GM19372 (cell line): Measurements from ENCODE around the gene KLRC3.
"Not testable (repeated sequence)": the region's sequence is repeated elsewhere in the genome, so short reads cannot be mapped to it uniquely, and the experiment has no call there.

Experiments
- ATAC-seq: cut with Tn5 transposase; IDR thresholded peaks from one replicate; pipeline ENCODE4 v1.9.1; 2021; ENCODE audit warnings: mild to moderate bottlenecking, low read depth, moderate library complexity; ENCODE audit not compliant: unreplicated experiment

Gene KLRC3

DNA sequence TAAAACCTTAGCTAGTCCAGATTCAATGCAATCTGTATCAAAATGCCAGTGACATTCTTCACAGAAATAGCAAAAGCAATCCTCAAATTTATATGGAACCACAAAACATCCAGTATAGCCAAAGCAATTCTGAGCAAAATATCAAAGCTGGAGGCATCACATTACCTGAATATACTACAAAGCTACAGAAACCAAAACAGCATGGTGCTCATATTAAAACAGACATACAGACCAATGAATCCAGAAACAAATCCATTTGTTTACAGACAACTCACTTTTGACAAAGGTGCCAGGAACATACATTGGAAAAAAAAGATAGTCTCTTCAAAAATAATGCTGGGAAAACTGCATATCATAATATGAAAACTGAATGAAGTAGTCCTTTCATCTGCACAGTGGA is 15.6 kb downstream of the KLRC3 start:
- no peak for ATAC-seq

DNA sequence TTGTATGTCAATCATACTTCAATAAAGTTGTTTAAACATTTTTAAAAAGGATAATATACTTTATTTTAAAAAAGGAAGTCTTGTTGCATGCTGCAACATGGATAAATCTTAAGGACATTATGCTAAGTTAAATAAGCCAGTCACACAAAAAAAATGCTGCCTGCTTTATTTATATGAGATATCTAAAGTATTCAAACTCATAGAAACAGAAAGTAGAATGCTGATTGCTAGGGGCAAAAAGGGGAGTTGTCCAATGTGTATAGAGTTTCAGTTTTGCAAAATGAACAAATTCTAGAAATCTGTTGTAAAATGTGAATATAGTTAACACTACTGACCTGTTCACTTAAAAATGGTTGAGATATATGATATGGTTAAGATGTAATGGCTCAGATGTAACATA is 19.6 kb downstream of the KLRC3 start:
- no peak for ATAC-seq

DNA sequence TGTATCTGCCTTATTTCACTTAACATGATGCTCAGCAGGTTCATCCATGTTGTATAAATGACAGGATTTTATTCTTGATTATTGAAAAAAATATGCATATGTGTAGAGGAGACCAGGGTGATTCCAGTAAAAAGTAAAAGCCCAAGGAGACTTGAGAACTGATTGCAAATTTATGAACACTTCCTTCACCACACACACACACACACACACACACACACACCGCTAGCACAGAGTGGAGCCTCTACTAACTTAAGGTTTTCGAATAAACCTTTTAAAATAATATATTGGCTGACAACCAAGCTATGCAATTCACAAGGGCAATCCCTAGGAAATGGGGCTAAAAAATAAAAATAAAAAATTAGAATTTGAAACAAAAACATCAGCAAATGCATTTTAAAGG is 22.2 kb downstream of the KLRC3 start:
- no peak for ATAC-seq

DNA sequence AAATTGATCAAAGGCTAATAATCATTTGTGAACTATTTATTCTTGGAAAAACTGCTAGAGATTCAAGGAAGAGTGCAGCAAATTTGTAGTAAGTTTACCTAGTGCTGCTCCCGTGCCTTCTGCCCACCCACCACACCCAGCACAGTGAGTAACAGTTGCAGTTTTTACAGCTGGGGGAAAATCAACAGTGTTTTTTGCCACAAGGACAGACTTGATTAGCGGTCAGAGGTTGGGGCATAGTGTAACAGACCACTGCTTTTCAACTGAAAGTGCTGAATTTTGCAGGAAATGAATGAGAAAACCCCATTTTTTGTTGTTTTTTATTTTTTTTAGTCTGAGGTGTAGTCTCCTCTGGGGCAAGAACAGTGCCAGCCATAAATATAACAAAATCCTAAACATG is 23.1 kb downstream of the KLRC3 start:
- ATAC-seq: no peak

DNA sequence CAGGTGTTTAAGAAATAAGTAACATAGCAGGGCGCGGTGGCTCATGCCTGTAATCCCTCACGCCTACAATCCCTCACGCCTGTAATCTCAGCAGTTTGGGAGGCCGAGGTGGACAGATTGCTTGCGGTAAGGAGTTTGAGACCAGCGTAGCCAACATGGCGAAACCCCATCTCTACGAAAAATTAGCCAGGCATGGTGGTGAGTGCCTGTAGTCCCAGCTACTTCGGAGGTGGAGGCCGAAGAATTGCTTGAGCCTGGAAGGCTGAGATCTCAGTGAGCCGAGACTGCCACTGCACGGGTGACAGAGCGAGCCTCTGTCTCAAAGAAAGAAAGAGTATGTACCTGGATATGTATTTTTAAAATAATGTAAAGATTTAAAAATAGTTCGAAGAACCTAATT is 24.2 kb downstream of the KLRC3 start:
- ATAC-seq: not testable (repeated sequence)

DNA sequence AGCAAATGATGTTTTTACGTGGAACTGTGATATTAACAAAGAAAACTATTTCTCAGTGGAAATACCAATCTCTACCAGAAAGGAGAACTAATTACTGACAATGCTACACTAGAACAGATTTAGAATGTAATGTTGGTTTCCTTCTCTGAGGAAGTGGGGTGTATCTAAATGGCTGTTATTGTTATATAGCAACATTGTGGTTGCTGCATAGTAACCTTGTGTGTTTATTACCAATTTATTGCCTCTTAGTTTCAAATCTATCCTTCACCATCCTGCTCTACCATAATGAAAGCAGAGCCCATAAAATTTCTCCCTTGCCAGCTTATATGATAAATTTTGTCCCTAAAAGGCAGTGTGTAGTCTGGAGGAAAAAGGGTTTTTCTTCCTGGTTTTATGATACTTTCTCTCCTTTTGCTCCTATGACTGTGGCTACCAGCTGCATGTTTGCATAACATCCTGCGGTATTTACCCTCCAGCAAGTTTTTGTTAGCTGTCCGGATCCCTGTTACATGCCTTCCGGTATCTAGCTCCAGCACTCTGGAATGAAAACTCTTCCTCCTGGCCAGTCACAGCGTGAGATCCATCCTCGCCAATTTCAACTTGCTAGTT is 24.9 kb downstream of the KLRC3 start:
- ATAC-seq: peak; percentile 64

DNA sequence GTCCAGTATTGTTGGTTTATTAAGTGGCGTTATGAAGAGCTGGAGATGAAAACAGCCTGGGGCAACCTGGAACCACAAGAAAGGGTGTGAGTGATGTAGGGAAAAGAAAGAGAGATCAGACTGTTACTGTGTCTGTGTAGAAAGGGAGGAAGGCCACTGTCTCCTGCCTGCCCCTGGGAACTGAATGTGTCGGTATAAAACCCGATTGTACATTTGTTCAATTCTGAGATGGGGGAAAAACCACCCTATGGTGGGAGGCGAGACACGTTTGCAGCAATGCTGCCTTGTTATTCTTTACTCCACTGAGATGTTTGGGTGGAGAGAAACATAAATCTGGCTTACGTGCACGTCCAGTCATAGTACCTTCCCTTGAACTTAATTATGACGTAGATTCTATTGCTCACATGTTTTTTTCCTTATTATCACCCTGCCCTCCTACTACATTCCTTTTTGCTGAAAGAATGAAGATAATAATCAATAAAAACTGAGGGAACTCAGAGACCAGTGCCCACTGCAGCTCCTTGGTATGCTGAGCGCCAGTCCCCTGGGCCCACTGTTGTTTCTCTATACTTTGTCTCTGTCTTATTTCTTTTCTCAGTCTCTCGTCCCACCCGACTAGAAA is 25.8 kb downstream of the KLRC3 start:
- ATAC-seq: not testable (repeated sequence)

DNA sequence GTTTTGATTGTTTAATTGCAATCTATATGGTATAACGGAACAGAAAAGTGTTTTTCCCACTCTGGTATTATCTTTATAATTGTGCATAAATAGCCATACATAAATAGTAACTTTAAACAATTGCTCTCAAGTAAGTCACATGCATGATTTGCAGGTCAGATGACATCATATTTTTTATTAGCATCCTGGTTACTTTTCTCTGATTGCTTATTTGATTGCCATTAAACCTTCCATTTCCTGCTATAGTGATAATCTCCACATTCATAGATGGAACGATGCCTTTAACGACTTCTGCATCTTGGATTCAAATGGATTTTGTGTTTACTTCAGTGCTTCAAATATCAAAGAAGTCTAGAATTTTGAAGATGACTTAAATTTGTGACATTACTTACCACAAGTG is 27.1 kb downstream of the KLRC3 start:
- no peak for ATAC-seq

DNA sequence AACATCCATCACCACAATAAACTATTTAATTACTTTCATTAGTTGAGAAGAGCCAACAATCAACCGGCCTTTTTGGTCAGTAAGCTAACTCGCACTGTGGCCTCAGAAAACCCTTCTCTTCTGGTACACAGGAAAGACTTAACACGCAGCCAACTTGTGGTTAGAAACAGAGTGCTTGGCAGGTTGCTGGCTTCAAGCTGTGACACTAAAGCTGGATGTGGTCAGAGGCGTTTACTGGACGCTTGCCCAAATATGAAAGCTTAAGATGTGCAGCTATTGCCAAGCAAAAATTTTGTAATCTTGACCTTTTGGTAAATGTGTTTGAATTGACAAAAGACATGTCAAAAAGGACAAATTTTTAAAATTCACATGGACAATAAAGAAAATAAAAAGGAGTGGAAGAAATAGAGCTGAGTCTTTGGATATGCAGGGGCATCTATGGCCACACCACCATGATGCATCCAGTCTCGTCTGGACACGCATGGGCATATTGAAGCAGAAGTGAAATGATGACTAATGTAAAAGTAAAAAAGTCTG is 27.9 kb downstream of the KLRC3 start:
- ATAC-seq: peak; percentile 58

DNA sequence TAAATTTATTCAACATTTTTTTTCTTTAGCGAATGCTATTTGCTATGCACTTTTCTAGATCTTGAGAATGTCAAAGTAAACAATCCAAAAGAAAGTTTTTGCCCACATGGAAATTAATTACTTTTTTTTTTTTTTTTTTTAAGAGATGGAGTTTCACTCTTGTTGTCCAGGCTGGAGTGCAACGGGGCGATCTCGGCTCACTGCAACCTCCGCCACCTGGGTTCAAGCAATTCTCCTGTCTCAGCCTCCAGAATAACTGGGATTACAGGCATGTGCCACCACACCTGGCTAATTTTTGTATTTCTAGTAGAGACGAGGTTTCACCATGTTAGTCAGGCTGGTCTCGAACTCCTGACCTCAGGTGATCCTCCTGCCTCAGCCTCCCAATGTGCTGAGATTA is 29.4 kb downstream of the KLRC3 start:
- not testable (repeated sequence) for ATAC-seq

DNA sequence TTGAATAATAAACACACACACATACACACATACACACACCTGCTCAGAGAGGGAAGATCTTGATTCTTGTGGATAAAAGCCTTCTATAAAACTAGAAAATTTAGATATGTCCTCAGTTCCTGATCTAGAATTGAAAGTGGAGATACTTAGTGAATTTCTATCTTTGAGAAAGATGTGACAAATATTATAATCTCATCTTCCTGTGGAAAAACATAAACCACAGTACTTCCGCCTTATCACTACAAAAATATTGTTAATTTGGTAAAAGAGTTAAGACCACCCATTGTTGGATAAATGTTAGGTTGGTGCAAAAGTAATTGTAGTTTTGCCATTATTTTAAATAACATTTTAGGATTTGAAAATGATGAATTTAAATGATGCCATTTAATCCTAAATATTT is 30.5 kb downstream of the KLRC3 start, which contains the start of gene KLRK1:
KLRK1 (minus strand) TSS at position 138 of the 400 bp plus-strand sequence. CDS start 1,231 bp downstream, outside the sequence.
- no peak for ATAC-seq

DNA sequence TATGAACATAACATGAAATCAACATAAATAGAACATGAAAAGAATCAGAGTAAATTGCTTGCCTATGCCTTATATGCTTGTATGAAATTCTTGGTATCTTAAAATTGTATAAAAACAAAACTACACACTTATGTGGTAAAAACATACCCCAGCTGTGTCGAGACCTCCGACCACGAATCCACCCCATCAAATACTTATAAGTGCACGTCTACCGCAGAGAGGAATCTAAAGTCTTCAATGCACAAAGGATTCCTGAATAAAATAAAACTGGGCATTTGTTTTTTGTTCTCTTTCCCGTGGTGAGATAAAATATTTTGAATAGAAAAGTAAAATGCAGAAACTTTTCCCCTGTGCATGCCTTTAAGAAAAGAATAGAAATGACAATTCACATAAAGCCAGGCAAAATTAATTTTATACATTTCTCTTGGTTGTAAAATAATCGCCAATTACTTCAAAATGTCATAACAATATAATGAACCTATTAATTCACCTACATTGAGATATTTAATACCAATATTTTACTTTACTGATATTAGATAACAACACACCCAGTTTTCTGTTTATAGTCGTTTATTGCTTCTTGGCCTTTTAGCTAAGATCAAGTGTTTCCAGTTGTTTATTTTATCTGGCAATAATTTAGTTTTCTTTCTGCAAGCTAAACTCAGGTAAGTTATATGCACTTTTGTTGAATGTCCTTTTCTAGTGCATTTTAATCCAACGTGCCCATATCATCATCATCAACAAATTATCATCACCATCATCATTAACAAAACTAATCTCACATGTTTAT is 31.6 kb downstream of the KLRC3 start:
- ATAC-seq: no peak

DNA sequence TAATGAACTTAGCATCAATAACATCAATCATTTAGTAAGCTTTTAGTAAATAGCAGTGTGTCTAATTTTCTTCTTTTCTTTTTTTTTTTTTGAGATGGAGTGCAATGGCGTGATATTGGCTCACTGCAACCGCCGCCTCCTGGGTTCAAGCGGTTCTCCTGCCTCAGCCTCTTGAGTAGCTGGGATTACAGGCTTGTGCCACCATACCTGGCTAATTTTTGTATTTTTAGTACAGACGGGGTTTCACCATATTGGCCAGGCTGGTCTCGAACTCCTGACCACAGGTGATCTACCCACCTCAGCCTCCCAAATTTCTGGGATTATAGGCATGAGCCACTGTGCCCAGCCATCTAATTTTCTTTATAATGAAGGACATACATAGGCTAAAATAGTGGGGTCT is 32.9 kb downstream of the KLRC3 start:
- ATAC-seq: not testable (repeated sequence)

DNA sequence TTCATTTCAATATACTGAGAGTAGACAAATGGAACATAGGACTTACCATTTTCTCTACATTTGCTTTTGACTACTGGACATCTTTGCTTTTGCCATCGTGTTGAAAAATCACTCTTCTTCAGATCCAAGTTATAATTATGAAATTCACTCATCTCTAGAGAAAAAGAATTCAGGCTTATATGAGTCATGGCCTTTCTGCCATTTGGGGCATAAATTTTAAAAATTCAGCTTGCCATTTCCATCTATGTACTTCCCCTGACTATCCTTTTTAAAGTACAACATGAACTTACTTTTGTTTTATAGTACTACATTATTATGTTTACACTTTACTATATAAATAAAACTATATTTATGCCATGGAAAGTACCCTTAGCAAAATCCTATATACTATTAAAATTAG is 33.5 kb downstream of the KLRC3 start:
- no peak for ATAC-seq

DNA sequence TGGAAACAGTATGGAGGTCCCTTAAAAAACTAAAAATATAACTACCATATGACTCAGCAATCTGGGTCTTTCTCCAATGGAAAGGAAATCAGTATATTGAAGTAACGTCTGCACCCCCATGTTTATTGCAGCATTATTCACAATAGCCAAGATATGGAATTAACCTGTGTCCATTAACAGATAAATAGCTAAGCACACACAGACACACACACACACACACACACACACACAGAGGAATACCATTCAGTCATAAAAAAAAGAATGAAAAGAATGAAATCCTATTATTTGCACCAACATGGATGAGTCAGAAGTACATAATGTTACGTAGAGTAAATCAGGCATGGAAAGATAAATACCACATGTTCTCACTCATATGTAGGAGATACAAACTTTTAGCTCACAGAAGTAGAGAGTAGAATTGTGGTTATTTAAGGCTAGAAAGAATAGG is 35.2 kb downstream of the KLRC3 start:
- no peak for ATAC-seq

DNA sequence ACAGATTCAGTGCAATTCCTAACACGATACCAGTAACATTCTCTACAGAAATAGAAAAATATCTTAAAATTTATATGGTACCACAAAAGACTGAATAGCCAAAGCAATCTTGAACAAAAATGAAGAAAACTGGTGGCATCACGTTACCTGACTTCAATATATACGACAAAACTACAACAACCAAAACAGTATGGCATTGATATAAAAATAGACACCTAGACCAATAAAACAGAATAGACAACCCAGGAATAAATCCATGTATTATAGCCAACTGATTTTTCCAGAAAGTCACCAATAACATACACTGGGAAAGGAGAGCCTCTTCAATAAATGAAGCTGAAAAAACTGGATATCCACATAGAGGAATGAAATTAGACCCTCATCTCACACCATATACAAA is 36.2 kb downstream of the KLRC3 start:
- no peak for ATAC-seq

DNA sequence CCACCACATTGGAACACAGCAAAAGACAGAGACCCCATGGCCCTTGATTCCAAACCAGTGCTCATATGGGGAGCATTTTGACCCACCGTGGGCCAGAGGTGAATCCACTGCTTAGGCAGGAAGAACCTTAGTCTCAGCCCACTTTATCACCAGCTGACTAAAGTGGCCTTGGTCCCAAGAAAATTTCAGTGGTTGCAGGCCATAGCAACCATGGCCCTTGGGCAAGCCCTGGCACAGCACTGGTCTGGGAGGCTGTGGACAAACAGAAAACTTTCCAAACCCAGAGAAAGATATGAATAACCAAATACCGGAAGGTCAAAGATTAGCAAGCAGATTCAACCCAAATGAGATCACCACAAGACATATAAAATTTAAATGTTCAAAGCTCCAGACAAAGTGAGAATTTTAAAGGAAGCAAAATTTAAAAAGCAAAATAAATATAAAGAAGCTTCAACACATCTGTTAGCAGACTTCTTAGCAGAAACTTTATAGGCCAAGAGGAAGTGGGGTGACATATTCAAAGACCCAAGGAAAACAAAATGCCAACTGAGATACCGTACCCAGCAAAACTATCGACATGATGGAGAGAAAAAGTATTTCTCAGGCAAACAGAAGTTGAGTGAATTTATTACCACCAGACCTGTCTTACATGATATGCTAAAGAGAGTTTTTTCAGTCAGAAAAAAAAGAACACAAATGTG is 38.3 kb downstream of the KLRC3 start:
- no peak for ATAC-seq

DNA sequence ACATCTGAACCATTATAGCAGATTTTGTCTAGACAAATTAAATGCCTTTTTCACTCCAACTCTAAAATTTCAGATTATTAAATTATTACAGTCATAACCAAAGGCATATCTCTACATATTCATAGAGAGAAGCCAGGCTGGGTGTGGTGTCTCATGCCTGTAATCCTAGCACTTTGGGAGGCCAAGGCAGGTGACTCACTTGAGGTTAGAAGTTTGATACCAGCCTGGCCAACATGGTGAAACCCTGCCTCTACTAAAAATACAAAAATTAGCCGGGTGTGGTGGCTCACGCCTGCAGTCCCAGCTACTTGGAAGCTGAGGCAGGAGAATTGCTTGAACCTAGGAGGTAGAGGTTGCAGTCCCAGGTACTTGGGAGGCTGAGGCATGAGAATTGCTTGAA is 41.7 kb downstream of the KLRC3 start:
- not testable (repeated sequence) for ATAC-seq

DNA sequence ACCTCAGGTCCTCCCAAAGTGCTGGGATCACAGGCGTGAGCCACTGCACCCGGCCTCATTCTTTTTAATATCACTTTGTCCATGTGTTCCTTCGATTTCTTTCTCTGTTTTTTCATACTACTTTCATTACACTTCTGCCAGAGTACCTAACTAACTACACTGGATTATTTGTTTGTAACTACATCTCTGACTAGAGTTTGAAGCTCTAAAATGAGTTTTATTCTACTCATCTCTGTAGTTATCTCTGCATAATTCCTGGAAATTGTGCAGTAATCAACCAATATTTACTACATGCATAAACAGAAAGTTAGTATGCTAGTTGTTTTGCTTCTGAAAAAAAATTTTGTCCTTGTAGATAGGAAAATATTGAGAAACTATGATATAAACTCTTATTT is 45.8 kb downstream of the KLRC3 start:
- ATAC-seq: no peak

DNA sequence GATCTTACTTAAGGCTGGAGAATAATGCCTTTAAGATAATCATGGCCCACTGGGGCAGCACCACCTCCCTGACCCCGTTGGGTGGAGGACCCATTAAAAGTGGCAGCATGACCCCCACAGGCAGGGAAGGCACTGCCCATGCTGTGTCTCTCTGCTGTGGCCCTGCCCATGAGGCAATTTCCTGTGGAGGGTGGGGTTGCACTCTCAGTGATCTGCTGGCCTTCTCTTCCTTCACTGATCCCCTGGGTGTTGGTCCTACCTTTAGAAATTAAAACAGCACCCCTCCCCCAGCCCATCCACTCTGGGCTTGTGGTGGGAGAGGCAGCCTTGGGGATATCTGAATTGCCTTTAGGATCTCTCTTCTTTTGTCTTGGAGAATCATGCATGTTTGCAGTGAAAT is 47.8 kb downstream of the KLRC3 start:
- ATAC-seq: no peak
